Ramos (cell line): ENCODE measurements around the gene ZNF766.
"Not testable (repeated sequence)": the region's sequence is repeated elsewhere in the genome, so short reads cannot be mapped to it uniquely, and the experiment has no call there.

Source experiments
- in situ Hi-C: fragments of 300-500 bp; cut with MboI; formaldehyde crosslinking; loops from one replicate; pipeline ENCODE4 v1.14.3; 2022; ENCODE audit warnings: low sequenced_read_pairs; ENCODE audit not compliant: unreplicated experiment

Gene ZNF766

DNA sequence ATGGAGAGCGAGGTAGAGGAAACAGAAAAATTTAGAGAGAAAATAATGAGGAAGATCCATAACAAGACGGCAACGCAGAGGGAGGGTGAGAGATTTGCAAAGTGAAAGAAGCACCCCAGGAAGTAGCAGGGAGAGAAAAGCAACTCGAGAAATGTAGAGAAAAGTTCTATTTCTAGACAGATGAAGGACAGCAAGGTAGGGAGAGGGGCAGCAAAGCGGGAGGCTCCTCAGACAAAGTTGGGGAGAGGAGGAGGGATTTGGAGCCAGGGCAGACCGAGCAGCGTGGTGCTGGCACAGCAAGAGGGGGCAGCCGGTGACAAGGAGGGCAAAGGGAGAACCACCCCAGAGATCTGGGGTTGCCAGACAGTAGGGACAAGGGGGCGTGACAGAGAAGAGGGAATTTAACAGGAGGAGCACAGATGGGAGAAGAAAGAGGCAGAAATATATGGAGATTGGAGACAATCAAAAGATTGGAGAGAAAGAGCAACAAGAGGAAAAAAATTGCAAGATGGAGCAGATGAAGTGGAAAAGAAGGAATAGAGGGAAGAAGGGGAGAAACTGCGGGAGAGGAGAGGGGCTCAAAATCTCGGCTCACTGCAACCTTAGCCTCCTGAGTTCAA is 989 bp downstream of the ZNF766 start:
- in situ Hi-C loops = no loop called here

DNA sequence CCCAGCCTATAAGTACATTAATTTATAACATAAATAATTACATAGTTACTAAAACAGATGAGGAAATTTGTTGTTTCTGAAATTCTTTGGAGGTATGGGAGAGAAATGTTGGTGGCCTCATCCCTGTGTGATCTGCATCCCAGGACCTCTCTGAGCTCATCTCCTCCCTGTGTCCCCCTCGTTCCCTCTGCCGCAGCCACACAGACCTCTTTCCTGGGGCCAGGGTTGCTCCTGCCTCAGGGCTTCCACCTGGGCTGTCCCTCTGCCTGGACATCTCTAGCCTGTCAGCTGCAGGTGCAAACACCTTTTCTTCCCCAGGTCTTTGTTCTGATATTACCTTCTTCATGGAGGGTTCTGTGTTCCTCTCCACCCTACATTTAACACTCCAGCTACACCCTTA is 3.9 kb downstream of the ZNF766 start:
- in situ Hi-C loops = no loop called here

DNA sequence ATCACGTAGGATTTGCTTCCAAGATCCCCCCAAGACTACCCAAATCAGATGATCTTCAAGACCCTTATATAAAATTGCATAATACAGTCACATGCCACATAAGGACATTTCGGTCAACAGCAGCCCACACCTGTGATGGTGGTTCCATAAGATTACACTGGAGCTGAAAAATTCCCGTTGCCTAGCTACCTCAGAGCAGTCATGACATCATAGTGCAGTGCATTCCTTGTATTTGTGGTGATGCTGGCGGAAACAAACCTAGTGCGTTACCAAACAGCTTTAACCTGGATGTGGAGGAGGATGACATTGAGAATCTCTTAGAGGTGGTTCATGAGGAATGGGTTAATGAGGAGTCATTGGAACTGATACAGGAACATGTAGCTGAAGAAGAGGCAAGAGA is 4.8 kb downstream of the ZNF766 start:
- in situ Hi-C loops = no loop called here

DNA sequence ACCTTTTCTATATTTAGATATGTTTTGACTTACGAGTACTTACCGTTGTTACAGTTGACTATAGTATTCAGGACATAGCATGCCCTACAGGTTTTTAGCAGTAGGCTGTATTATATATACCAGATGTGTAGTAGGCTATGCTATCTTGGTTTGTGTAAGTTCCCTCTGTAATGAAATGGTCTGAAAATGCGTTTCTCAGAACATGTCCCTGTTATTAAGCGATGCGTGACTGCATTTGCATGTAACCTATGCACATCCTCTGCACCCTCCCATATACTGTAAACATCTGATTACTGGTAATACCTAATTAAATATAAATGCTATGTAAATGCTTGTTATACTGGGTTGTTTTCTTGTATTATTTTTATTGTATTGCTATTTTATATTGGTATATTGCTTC is 6.6 kb downstream of the ZNF766 start:
- in situ Hi-C loops = no loop called here

DNA sequence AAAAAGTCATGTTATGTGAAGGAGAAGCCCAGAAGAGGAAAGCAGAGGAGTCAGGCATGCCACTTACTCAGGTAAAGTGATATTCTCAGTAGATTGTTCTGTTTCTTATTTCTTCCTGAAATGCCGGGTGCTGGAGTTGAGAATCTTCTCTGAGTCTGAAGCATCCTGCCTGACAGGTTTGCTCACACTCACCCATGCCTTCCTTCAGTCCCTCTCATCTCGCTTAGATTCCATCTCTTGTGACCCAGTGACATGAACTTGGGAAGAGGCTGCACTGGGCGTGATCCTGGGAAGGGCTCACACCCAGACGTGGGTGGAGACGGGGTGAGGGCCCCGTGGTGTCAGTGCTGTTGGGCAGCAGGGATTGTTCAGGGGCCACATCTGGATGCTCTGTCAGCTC is 8.1 kb downstream of the ZNF766 start:
- in situ Hi-C loops = no loop called here

DNA sequence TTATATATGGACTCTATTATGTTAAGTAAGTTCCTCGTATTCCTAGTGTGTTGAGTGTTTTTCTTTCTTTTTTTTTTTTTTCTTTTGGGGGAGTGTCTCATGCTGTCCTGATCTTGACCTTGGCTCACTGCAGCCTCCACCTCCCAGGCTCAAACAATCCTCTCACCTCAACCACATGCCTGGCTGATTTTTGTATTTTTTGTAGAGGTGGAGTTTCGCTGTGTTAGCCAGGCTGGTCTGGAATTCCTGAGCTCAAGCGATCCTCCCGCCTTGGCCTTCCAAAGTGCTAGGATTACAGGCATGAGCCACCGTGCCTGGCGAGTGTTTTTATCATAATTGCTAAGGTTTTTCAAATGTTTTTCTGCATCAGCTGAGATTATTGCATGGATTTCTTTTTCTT is 16.9 kb downstream of the ZNF766 start:
- in situ Hi-C loops = no loop called here

DNA sequence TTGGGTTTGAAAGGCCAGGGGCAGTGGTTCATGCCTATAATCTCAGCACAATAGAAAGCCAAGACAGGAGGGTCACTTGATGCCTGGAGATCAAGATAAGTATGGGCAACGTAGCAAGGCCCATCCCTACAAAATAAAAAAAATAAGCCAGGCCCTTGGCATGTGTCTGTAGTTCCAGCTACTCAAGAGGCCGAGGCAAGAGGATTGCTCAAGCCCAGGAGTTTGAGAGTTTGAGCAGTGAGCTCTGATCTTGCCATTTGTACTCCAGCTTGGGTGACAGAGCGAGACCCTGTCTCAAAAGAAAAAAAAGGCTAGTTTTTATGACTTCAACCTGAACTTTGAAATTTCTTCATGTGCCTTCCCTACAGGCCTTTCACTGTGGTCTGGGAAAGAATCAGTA is 22.4 kb downstream of the ZNF766 start:
- in situ Hi-C loops = no loop called here

DNA sequence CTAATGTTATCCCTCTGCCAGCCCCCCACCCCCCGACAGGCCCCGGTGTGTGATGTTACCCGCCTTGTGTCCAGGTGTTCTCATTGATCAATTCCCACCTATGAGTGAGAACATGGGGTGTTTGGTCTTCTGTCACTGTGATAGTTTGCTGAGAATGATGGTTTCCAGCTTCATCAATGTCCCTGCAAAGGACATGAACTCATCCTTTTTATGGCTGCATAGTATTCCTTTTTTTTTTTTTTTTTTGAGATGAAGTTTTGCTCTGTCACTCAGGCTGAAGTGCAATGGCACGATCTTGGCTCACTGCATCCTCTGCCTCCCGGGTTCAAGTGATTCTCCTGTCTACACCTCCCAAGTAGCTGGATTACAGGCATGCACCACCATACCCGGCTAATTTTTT is 23.6 kb downstream of the ZNF766 start:
- in situ Hi-C loops = not testable (repeated sequence)

DNA sequence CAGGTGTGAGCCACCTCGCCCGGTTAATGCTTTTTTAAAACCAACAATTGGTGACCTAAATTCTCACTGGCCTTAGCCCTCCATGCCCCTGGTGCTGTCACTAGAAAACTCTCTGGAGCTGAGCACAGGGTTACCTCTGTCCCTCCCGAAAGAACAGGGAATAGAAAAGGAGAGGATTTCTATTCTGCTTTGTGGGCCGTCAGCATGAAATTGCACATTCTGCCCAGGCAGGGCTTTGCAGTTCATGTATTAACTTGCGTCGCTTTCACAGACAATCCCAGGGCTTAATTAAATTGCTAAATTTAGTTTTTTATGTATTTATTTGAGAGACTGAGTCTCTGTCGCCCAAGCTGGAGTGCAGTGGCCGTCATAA is 27.0 kb downstream of the ZNF766 start:
- in situ Hi-C loops = no loop called here

DNA sequence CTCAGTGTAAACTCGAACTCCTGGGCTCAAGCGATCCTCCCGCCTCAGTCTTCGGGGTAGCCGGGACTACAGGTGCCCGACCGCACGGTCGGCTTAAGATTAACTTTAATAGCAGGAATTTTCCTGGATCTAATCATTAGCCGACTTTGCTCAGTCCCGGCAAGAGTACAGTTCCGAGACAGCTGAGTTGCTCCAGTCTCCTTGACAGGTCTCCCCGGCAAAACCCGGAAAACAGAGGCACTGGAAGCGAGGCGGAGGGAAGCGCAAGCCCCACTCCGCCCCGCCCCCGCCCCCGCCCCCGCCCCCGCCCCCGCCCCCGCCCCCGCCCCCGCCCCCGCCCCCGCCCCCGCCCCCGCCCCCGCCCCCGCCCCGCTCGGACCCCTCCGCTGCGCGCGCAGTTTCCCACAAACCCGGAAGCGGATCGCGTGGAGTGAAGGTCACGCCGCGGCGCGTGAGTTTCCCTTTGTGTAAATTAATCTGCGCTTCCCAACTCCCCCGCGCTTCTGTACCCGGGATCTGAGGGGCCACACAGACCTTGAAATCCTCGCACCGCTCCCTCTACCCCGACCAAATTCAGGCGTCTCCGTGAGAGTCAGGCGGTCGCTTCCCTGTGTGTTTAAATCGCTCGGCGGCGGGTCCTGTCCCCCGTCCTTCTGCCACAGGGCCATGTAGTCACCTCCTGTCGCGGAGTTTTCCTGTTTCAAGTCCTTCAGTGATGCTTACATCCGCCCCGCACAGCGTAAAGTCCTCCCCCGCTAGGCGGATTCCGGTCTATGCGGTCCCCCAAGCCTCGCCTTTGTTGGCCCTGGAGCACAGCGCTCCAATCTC is 27.6 kb downstream of the ZNF766 start, which contains the start of gene ZNF480:
TSS of gene ZNF480 (plus strand) at position 397 of the 828 bp plus-strand sequence. CDS start 3,244 bp downstream, outside the sequence.
- in situ Hi-C loops = no loop called here

DNA sequence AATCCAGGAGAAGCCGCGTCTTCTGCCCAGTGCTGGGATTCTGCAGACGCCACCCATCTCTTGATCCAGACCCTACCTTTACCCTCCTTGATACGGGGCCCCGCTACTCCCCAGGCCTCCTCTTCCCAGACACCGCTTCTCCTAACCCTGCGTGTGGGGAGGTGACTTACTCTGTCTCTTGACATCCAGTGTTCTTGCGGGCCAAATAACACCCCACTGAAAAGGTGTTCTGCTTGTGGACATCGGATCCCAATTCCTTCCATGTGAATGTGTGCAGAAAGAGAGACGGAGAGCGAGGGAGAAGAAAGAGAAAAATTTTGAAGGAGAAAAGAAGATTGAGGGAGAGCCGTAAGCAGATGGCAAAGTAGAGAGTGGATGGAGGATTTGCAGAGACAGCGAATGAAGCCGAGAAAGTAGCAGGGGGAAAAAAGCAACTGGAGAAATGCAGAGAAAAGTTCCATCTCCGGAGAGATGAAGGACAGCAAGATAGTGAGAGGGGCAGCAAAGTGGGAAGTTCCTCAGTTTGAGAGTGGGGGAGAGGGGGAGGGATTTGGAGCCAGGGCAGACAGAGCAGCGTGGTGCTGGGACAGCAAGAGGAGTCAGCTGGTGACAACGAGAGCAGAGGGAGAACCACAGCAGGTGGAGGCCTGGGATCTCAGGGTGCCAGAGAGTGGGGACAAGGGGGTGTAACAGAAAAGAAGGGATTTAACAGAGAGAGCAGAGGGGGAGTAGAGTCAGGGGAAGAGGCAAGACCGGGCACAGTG is 28.4 kb downstream of the ZNF766 start:
- in situ Hi-C loops = no loop called here

DNA sequence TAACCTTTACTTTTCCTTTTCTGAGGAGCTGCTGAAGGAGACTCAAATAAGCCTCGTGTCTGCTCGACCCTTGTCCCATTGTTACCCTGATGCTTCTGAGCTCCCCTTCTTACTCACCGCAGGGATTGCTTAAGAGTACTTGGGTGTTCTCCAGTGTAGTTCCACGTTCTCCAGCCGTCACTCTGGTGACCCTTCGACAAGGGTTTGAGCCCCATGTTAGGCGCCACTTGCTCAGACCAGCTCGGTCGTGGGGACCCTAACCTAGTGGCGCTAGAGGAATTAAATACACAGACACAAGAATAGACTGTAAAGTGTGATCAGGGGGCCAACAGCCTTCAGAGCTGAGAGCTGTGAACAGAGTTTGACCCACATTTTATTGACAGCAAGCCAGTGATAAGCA is 37.9 kb downstream of the ZNF766 start:
- in situ Hi-C loops = no loop called here

DNA sequence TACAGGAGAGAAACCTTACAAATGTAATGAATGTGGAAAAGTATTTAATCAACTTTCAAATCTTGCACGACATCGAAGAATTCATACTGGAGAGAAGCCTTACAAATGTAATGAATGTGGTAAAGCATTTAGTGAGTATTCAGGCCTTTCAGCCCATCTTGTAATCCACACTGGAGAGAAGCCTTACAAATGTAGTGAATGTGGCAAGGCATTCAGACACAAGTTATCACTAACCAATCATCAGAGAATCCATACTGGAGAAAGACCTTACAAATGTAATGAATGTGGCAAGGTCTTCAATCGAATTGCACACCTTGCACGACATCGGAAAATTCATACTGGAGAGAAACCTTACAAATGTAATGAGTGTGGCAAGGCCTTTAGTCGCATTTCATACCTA is 53.0 kb downstream of the ZNF766 start:
- in situ Hi-C loops = no loop called here

DNA sequence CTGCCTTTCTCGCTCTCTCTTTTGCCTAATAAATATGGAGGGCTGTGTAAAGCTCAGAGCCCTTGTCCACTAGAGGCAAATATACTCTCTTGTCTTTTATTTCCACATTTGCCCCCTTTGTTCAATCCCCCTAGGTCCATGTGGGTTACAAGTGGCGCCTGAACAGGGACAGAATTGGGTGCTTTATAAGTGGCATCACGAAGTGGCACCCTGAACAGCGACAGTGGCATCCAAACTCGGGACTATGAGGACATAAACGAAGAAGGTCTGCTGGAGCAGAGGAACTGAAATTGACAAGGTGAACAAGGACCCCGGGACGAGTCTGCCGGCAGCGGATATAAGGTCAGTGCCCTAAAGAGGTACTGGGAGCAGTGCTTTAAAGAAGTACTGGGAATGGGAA is 62.4 kb downstream of the ZNF766 start:
- in situ Hi-C loops = no loop called here

DNA sequence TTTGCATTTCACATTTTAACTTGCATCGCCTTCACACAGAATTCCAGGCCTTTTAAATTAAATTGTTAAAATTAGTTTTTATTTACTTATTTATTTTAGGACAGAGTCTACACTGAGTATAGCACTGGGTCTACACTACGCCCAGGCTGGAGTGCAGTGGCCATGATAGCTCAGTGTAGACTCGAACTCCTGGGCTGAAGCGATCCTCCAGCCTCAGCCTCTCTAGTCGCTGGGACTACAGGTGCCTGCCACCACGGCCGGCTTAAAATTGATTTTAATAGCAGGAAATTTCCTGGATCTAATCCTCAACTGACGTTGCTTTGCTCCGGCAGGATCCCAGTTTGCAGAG is 66.4 kb downstream of the ZNF766 start:
- in situ Hi-C loops = no loop called here

DNA sequence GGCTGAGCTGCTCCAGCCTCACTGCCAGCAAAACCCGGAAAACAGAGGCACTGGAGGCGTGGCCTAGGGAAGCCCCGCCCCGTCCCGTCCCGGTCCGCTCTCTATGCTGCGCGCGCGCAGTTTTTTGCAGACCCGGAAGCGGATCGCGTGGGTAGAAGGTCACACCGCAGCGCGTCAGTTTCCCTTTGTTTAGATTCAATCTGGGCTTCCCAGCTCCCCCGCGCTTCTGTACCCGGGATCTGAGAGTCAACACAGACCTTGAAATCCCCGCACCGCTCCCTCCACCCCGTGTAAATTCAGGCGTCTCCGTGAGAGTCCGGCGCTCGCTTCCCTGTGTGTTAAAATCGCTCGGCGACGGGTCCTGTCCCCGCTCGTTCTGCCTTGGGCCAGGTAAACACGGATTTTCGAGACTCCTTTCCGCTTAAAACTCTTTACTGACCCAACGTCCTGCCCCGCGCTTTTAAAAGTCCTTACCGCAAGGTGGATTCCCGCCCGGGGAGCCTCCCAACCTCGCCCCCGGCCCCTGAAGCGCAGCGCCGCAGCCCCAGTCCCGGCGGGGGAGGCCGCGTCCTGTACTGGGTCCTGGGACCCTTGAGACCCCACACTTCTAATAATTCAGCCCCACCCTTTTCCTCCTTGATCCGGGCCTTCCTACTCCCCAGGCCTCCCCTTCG is 66.9 kb downstream of the ZNF766 start, which contains the start of gene ZNF610:
TSS of gene ZNF610 (plus strand) at position 127 of the 674 bp plus-strand sequence. CDS start 12,930 bp downstream, outside the sequence.
- in situ Hi-C loops = no loop called here

DNA sequence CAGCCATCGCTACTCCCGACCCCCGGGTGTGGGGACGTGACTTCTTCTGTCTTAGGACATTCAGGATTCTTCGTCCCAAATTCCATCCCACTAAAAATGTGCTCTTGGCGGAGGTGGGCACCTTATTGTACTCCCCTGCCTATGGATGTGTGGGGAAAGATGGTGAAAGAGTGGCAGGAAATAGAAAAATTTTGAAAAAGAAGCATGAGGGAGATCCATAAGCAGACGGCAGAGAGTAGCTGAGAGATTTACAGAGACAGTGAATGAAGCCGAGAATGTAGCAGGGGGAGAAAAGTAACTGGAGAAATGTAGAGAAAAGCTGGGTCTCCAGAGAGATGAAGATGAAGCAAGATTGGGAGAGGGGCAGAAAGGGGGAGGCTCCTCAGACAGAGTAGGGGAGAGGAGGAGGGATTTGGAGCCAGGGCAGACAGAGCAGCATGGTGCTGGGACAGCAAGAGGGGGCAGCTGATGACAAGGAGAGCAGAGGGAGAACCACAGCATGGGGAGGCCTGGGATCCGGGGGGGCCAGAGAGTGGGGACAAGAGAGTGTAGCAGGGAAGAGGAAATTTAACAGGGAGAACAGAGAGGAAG is 67.5 kb downstream of the ZNF766 start:
- in situ Hi-C loops = no loop called here

DNA sequence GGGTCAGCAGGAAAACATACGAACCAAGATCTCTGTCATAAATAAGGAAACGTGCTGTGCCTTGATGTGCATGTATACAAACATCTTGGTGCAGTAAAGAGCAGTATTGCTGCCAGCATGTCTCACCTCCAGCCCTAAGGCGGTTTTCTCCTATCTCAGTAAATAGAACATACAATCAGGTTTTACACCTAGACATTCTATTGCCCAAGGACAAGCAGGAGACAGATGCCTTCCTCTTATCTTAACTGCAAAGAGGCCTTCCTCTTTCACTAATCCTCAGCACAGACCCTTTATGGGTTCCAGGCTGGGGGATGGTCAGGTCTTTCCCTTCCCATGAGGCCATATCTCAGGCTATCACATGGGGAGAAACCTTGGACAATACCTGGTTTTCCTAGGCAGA is 69.6 kb downstream of the ZNF766 start:
- in situ Hi-C loops = not testable (repeated sequence)

DNA sequence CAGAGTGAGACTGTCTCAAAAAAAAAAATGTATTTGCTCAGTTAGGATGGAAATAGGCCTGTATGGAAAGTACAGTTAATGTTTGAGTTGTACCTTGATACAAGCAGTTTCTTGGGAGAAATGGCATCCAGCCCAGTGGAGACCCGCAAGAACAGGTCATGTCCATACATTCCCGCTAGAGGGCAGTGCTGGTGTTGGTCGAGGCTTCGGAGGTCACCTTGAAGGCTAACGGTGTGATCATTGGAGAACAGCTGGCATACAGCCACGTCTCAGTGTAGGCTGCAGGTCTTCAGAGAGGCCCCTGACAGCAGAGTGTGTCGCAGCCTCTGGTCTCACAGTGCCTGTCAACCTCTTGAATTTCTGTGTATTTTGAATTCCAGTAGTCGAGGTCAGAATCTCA is 74.2 kb downstream of the ZNF766 start:
- in situ Hi-C loops = no loop called here

DNA sequence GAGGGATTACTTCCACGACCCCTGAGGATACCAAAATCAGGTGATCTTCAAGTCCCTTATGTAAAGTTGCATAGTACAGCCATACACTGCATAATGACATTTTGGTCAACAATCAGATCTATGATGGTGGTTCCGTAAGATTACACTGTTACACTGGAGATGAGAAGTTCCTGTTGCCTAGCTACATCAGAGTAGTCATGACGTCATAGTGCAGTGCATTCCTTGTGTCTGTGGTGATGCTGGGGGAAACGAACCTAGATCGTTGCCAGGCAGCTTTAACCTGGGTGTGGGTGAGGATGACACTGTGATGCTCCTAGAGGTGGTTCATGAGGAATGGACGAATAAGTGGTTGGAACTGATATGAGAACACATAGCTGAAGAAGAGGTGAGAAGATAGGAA is 75.8 kb downstream of the ZNF766 start:
- in situ Hi-C loops = no loop called here
